HG03095 (cell line): Measurements from ENCODE around the gene NECAB3.

ENCODE experiments used
- ATAC-seq: cut with Tn5 transposase; IDR thresholded peaks from one replicate; pipeline ENCODE4 v1.9.1; 2021; ENCODE audit warnings: moderate library complexity; ENCODE audit not compliant: unreplicated experiment

Gene NECAB3

GRCh38 chr20:33664762-33665144, 9.5 kb downstream of the NECAB3 start:
- ATAC-seq, result no peak

GRCh38 chr20:33664085-33664761, 10.0 kb downstream of the NECAB3 start:
- no peak for ATAC-seq

DNA sequence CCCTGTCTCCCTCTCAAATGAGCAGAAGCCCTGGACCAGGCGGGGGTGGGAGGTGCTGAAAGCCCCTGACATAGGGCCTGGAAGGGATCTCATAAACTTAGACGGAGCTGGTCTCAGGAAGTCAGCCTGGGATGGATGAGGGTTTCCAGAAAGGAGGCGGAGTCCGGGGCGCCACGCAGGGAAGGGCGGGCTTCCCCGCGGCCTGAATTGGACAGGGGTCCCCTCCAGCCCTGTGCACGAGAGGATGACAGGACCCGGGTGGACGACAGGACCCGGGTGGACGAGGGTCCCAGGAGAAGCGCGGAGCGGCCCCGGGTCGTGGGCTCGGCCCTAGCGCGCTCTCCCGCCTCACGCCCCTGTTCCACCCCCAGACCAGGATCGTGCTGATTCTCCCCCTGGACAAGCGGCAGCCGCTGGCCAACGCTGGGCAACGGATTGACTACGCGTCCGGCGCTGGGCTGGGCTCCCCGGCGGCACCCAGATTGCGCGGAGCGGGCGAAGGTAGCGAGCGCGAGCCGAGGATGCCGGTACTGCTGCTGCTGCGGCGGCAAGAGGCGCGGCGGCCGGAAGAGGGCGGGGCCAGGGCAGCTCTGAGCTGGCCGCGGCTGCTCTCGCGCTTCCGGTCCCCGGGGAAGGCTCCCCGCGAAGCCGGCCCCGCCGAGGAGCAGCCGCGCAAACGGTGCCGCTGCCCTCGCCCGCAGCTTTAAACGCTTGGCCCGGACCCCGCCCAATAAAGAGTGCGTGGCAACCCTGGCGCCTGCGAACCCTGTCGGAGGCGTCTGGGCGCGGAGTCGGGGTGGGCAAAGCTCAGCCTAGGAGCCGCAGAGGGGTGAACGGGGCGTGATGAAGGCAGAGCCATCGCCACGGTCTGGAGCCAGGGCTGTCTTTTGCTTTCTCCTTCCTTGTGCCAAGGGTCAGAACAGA, 10.8 kb downstream of the NECAB3 start:
- ATAC-seq, result peak; percentile 35

DNA sequence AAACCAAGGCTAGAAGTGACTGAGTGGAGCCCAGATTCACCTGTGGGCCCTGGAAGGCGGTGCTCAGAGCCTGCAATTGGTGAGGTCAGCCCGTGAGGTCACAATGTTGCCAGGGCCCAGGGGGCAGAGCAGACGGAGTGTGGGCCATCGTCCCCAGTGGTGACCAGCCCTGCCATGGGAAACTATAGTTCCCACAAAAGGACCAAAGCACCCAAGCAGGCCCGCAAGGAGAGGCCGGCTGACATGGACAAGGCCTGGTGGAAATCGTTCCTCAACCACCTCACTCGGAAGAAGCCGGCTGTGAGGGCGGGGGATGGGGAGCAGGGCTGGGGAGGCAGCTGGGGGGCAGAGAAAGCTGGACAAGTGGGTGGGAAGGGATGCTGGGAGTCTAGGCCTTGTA, 12.1 kb downstream of the NECAB3 start, which contains the start of gene C20orf144:
TSS of gene C20orf144 (plus strand) at position 156 of the 400 bp plus-strand sequence. CDS start at position 175, 19 bp downstream.
- ATAC-seq, result no peak

DNA sequence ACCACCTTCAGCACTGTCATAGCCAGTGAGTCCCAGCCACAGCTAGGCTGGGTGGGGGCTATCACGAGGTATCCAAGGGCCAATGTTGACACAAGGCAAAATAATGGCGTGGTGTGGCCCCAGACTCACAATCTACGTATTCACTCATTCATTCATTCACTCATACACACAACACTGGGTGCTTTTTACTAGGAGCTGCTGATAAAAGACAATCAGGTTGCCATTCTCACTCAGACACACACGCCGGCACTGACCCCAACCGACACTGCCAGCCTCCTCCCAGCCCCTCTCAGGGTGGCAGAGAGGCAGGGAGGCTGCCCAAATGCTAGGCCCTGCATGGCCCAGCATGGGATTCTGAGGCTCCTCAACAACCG, 13.6 kb downstream of the NECAB3 start:
- no peak for ATAC-seq

DNA sequence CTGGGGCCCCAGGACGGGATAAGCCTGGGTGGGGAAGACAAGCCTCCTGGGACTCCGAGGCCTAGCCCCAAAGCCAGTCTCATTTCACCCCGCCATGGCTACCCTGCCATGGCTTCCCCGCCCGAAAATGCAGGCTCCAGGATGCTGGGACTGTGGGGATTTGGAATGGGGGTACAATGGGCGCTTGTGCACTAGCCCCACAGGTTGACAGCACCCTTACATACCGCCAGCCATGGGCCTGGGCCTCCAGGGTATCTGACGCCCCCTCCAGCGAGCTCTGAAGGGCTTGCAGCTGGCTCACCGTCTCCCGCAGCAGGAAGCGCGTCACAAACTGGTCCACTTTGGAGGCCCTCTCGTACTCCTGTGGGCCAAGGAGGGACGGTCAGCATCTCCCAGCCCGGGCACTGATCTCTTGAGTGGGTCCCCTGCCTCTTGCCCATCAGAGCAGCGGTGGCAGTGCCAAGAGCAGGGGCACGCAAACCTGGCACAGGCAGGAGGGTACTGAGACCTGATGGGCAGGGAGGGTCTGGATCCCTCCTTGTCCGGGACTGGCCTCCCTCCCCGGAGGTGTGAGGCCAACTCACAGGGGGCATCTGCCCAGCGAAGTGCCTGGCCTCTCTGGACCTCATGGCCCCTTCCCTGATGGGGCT, 14.1 kb downstream of the NECAB3 start:
- no peak for ATAC-seq

GRCh38 chr20:33659341-33660034, 14.7 kb downstream of the NECAB3 start:
- no peak for ATAC-seq

GRCh38 chr20:33658929-33659328, 15.3 kb downstream of the NECAB3 start:
- ATAC-seq, result no peak

DNA sequence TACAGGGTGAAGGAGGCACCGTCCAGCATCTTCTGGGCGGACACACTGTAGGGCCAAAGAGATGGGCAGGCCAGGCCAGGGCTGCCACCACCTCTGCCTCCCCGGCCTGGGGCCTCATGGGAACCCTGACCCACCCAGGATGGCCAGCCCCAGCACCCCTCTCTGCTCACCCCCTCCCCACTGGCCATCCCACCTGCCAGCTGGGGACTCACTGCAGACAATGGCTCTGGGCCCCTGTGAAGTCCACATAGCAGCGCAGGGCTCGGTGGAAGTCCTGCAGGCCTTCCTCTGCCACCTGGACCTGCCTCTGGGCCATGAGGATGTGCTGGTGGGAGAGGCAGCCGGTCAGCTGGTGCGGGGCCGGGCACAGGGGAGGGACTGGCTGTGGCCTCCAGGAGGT, 15.7 kb downstream of the NECAB3 start:
- no peak for ATAC-seq

- no peak for ATAC-seq
Observed at GRCh38 chr20:33657704-33658095, 16.5 kb downstream of the NECAB3 start.

DNA sequence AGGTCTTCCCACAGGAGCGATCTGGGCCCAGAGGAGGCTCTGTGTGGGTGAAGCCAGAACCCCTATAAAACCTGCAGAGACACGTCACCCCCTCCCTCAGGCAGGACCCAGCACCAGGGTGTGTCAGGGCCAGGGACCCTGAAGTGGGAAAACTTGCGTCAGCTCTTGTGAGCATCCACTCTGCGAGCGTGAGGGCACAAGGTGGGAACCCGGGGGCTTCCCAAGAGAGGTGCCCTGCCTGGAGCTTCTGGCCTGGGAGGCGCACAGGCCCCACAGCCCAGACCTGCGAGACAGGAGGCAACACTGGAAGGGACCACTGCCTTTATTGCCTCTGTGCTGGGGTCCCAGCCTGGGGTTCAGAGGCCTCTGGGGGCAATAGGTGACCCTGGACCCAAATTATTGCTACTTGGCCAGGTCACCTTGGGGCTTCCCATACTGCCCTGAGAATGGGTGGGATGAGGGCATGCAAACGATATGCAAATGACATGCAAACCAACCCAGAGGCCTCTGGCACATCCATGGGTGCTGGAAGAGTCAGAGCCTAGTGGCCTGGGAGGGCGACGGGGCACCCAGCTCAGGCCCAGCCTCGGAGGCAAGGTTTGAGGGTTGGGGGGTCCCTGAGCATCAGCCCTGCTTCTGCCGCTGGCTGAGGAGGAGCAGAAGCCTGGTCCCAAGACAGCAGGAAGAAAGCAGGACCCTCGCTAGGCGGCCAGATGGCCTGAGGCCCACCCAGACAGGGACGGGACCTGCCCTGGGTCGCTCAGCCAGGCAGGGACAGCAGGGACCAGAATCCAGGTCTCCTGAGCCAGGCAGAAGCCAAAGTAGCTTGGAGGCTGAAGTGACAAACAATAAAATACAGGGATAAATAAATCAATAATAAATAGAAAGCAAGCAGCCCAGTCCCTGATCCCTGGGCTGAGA, 17.2 kb downstream of the NECAB3 start:
- ATAC-seq, result no peak

GRCh38 chr20:33656010-33656782, 18.0 kb downstream of the NECAB3 start:
- no peak for ATAC-seq

- no peak for ATAC-seq
Observed at GRCh38 chr20:33655164-33655563, 19.1 kb downstream of the NECAB3 start.

DNA sequence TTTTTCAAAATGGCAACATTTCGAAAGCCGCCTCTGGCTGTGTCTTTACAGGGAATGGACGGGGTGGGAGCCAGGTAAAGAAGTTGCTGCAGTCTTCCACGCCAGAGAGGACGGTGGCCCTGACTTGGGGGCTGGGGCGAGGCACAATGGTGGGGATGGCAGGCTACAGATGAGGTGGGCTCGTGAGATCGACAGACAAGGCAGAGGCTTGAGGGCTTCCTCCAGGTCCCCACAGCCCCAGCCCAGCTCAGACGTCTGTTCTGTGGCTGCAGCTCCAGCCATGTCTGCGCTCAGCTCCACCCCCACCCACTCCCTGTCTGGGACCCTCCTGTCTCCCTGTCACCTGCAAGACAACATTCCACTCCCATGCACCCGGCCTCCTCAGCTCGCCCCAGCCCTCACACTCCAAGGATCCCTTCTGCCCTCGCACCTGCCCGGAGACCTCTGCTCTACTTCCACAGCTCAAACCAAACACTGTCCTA, 19.5 kb downstream of the NECAB3 start:
- ATAC-seq, result no peak

DNA sequence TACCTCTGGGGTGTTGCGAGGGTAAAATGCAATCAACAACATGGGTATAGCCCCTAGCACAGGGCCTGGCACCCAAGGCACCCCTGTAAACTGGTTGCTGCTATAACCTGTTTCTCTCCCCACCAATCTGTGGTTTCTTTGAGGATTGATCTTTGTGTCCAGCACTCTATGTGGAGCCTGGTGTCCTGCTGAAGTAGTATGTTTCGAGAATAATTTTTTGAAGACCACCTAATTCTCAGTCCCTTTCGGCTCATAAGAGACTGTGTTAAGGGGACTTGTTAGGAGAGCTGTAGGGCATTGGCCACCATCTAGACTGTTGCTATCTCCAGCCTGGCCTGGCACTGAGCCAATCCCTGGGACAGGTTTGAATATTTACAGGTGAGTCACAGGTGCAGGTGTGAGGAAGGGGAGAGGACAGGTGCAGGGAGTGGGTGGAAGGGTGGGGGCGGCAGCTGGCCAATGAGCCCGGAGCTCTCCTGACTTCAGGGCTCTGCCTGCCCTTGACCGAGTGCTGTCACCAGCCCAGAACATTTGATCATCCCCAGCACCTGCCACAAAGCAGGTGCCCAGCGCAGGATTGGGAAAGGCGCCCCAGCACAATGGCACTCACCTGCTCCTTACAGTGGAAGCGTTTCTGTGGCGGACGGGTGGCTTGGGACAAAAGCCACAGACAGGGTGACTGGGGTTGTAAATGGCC, 20.2 kb downstream of the NECAB3 start:
- ATAC-seq, result no peak

DNA sequence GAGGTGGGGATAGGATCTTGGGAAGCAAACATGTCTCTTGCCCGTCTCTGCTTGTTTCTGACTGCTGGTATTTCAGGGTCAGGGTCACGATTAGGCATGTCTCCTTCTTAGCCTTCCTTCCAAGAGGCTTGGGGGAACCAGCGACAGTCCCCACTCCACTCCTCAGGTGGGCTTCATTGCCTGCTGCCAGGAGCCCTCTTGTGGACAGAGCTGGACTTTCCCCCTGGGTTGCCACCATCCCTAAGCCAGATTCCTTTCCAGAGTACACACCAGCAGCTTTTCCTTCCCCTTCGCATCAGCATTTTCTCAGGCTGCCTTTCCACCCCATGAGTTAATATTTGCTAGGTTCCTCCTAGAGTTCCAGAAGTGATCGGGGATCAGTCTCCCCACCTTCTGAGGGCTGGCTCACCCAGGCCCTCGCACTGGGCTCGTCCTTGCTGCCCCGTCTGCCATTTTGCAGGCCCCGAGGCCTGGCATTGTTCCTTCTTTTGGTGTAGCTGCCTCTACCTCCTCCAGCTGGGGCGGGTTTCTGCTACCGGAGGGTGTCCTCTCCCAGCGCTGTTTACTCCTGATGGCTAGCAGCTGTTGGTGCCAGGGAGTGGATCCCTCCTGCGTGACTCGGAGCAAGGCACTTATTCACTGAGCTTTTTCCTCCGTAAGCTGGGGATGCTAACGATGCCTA, 20.9 kb downstream of the NECAB3 start:
- no peak for ATAC-seq

GRCh38 chr20:33651562-33652048, 22.6 kb downstream of the NECAB3 start:
- ATAC-seq, result no peak
